ENCODE measurements around the gene TUT1.

The TUT1 gene

GRCh38 chr11:62542111-62542745 lies 49.1 kb downstream of the TUT1 start:
- DNase-seq (ENCODE audit: low read depth in 2 of 2), result no peak

- DNase-seq (ENCODE audit: low read depth in 2 of 2), result no peak
These were observed 50.3 kb downstream of the TUT1 start for GRCh38 chr11:62540804-62541701.

GRCh38 chr11:62539238-62539925 lies 51.9 kb downstream of the TUT1 start:
- peak; percentile 72 to 80 for DNase-seq (ENCODE audit: low read depth in 2 of 2)

GRCh38 chr11:62538470-62539237 lies 52.7 kb downstream of the TUT1 start:
- DNase-seq (ENCODE audit: low read depth in 2 of 2), result no peak

GRCh38 chr11:62536301-62536957 lies 54.9 kb downstream of the TUT1 start:
- no peak for DNase-seq (ENCODE audit: low read depth in 2 of 2)

GRCh38 chr11:62535802-62536201 lies 55.5 kb downstream of the TUT1 start:
- DNase-seq (ENCODE audit: low read depth in 2 of 2), result no peak

- DNase-seq (ENCODE audit: low read depth in 2 of 2), result no peak
These were observed 56.4 kb downstream of the TUT1 start for GRCh38 chr11:62534779-62535545.

GRCh38 chr11:62532096-62532495 lies 59.2 kb downstream of the TUT1 start:
- no peak for DNase-seq (ENCODE audit: low read depth in 2 of 2)
